Measurements from ENCODE around the gene KAZN.
"Not testable (repeated sequence)": the region's sequence is repeated elsewhere in the genome, so short reads cannot be mapped to it uniquely, and the experiment has no call there.

Gene KAZN

GRCh38 chr1:14963791-14964710 lies 365.6 kb downstream of the KAZN start:
- peak; percentile 87 for TF ChIP-seq ZNF8 (CRISPR knock-in tag; IDR thresholded peaks at IDR 0.05)
- not testable (repeated sequence) for ATAC-seq

DNA sequence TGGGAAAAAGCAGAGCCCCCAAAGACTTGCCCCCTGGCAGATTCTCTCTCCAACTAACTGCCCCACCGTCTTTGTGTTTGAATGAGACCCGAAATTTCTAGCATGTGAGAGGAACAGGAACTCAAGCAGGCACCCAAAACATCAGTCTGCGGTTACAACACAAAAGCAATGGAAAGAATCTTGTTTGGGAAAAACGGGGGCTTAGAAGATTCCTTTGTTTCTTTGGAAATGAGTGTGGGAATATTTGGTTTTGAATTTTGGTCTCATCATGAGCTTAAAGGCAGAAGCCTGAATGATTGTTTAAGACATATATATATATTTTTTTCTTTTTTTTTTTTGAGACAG lies 366.2 kb downstream of the KAZN start:
- ATAC-seq = no peak

DNA sequence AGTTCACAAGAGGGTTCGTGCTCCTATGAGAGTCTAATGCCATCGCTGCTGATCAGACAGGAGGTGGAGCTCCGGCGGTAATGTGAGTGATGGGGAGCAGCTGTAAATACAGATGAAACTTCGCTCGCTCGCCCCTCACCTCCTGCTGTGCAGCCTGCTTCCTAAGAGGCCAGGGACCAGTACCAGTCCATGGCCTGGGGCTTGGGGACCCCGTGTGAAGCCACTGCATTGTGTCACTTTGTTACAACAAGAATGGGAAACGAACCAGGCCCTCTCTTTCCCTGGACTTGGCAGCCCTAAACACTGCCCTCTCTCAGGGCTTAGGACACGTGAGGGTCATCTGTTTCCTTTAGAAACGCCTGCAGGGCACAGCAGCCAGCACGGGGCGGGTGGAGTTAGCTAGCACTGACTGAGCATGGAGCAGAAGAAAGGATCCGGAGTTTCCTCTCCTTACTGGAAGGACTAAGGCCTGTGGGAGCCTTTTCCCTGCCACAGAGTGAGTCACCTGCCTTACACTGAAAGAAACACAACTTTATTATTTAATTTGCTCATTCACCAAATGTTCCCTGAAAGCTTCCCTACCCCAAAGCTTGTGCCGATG lies 369.9 kb downstream of the KAZN start:
- TF ChIP-seq POU6F1 (CRISPR knock-in tag; IDR thresholded peaks at IDR 0.05; ENCODE audit: borderline replicate concordance, low read depth) (0 out of 2 replicates have a peak, but pooled peaks have one; percentile 15), TCF4 (CRISPR knock-in tag; IDR thresholded peaks at IDR 0.05; ENCODE audit: borderline replicate concordance) (peak; percentile 68; the same call in 1 of the 2 replicates), ZNF70 (CRISPR knock-in tag; IDR thresholded peaks at IDR 0.05) (peak; percentile 90), ZC3H10 (CRISPR knock-in tag; IDR thresholded peaks at IDR 0.05) (no peak), ZFP30 (CRISPR knock-in tag; IDR thresholded peaks at IDR 0.05) (no peak), OSR1 (CRISPR knock-in tag; IDR thresholded peaks at IDR 0.05) (no peak), ARNTL (CRISPR knock-in tag; IDR thresholded peaks at IDR 0.05; ENCODE audit: borderline replicate concordance, low read depth) (no peak), SNAI2 (CRISPR knock-in tag; IDR thresholded peaks at IDR 0.05) (no peak), CSDC2 (CRISPR knock-in tag; IDR thresholded peaks at IDR 0.05) (0 out of 2 replicates have a peak, but pooled peaks have one; percentile 12)
- ATAC-seq = peak; percentile 95

More for the DNA sequence above, 366.2 kb downstream of the KAZN start:
- TF ChIP-seq ZNF8 (CRISPR knock-in tag; IDR thresholded peaks at IDR 0.05) = no peak
- TF ChIP-seq, protein P1, sequence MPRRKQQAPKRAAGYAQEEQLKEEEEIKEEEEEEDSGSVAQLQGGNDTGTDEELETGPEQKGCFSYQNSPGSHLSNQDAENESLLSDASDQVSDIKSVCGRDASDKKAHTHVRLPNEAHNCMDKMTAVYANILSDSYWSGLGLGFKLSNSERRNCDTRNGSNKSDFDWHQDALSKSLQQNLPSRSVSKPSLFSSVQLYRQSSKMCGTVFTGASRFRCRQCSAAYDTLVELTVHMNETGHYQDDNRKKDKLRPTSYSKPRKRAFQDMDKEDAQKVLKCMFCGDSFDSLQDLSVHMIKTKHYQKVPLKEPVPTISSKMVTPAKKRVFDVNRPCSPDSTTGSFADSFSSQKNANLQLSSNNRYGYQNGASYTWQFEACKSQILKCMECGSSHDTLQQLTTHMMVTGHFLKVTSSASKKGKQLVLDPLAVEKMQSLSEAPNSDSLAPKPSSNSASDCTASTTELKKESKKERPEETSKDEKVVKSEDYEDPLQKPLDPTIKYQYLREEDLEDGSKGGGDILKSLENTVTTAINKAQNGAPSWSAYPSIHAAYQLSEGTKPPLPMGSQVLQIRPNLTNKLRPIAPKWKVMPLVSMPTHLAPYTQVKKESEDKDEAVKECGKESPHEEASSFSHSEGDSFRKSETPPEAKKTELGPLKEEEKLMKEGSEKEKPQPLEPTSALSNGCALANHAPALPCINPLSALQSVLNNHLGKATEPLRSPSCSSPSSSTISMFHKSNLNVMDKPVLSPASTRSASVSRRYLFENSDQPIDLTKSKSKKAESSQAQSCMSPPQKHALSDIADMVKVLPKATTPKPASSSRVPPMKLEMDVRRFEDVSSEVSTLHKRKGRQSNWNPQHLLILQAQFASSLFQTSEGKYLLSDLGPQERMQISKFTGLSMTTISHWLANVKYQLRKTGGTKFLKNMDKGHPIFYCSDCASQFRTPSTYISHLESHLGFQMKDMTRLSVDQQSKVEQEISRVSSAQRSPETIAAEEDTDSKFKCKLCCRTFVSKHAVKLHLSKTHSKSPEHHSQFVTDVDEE (CRISPR knock-in tag; IDR thresholded peaks at IDR 0.05) = no peak

- TF ChIP-seq BACH2 (CRISPR knock-in tag; IDR thresholded peaks at IDR 0.05; ENCODE audit: borderline replicate concordance) (no peak), ZFP30 (CRISPR knock-in tag; IDR thresholded peaks at IDR 0.05) (no peak), PATZ1 (CRISPR knock-in tag; IDR thresholded peaks at IDR 0.05; ENCODE audit: borderline replicate concordance) (no peak), ZFP3 (CRISPR knock-in tag; IDR thresholded peaks at IDR 0.05) (no peak), POU6F1 (CRISPR knock-in tag; IDR thresholded peaks at IDR 0.05; ENCODE audit: borderline replicate concordance, low read depth) (no peak), ZNF565 (CRISPR knock-in tag; conservative IDR thresholded peaks at IDR 0.05; ENCODE audit: low read depth) (no peak)
- TF ChIP-seq, protein P2, sequence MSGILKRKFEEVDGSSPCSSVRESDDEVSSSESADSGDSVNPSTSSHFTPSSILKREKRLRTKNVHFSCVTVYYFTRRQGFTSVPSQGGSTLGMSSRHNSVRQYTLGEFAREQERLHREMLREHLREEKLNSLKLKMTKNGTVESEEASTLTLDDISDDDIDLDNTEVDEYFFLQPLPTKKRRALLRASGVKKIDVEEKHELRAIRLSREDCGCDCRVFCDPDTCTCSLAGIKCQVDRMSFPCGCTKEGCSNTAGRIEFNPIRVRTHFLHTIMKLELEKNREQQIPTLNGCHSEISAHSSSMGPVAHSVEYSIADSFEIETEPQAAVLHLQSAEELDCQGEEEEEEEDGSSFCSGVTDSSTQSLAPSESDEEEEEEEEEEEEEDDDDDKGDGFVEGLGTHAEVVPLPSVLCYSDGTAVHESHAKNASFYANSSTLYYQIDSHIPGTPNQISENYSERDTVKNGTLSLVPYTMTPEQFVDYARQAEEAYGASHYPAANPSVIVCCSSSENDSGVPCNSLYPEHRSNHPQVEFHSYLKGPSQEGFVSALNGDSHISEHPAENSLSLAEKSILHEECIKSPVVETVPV (CRISPR knock-in tag; IDR thresholded peaks at IDR 0.05) = no peak
- TF ChIP-seq, protein P3, sequence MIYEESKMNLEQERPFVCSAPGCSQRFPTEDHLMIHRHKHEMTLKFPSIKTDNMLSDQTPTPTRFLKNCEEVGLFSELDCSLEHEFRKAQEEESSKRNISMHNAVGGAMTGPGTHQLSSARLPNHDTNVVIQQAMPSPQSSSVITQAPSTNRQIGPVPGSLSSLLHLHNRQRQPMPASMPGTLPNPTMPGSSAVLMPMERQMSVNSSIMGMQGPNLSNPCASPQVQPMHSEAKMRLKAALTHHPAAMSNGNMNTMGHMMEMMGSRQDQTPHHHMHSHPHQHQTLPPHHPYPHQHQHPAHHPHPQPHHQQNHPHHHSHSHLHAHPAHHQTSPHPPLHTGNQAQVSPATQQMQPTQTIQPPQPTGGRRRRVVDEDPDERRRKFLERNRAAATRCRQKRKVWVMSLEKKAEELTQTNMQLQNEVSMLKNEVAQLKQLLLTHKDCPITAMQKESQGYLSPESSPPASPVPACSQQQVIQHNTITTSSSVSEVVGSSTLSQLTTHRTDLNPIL (CRISPR knock-in tag; IDR thresholded peaks at IDR 0.05; ENCODE audit: low read depth) = no peak
- no peak for ATAC-seq
These were observed 370.5 kb downstream of the KAZN start for GRCh38 chr1:14969006-14969405.
